Astrocyte (in vitro differentiated cells and primary cell): ENCODE data around the gene ZNF467. TPM values are rescaled to one million over a fixed set of nuclear protein-coding genes. Genes with fewer than 3 reads are reported as not detected.

Experiments
- DNase-seq: peaks from one replicate; pipeline ENCODE4 v3.0.0-alpha.2; 2010; ENCODE audit warnings: low read depth
- FAIRE-seq: peaks from 2 replicates; lab custom pipeline; 2011; peaks lifted over from hg19 to GRCh38; lab: Jason Lieb, UNC
- H2AFZ ChIP-seq: 2 replicates; pipeline ENCODE4 v1.6.0; 2012; ENCODE audit warnings: low read depth, low read length, inconsistent platforms
- H3K27ac ChIP-seq: 2 replicates; pipeline ENCODE4 v1.5.1; 2011; ENCODE audit warnings: low read depth, low read length, inconsistent platforms
- H3K27me3 ChIP-seq: 2 replicates; pipeline ENCODE4 v1.6.0; 2011; ENCODE audit warnings: low read length, inconsistent platforms; ENCODE audit not compliant: insufficient read depth
- H3K36me3 ChIP-seq: 2 replicates; pipeline ENCODE4 v1.5.1; 2011; ENCODE audit warnings: low read length, inconsistent platforms; ENCODE audit not compliant: insufficient read depth
- H3K4me1 ChIP-seq: 2 replicates; pipeline ENCODE4 v1.5.1; 2011; ENCODE audit warnings: low read length, inconsistent platforms; ENCODE audit not compliant: insufficient read depth
- H3K4me2 ChIP-seq: 2 replicates; pipeline ENCODE4 v1.6.0; 2012; ENCODE audit warnings: low read length, inconsistent platforms
- H3K4me3 ChIP-seq: 2 replicates; pipeline ENCODE4 v1.5.1; 2011; ENCODE audit warnings: low read depth, mild to moderate bottlenecking, low read length, inconsistent platforms; ENCODE audit not compliant: insufficient read depth
- H3K79me2 ChIP-seq: 2 replicates; pipeline ENCODE4 v1.6.0; 2012; ENCODE audit warnings: mild to moderate bottlenecking, low read length, inconsistent platforms; ENCODE audit not compliant: insufficient read depth
- H3K9ac ChIP-seq: 2 replicates; pipeline ENCODE4 v1.6.0; 2012; ENCODE audit warnings: mild to moderate bottlenecking, low read length, inconsistent platforms
- H3K9me3 ChIP-seq: 2 replicates; pipeline ENCODE4 v1.5.1; 2012; ENCODE audit warnings: low read depth, mild to moderate bottlenecking, low read length, inconsistent platforms; ENCODE audit not compliant: insufficient read depth
- H4K20me1 ChIP-seq: 2 replicates; pipeline ENCODE4 v1.6.0; 2012; ENCODE audit warnings: low read length, inconsistent platforms; ENCODE audit not compliant: insufficient read depth
- H3K27ac Mint-ChIP-seq: one replicate; pipeline ENCODE4 v1.8.0; 2021; ENCODE audit warnings: mild to moderate bottlenecking, mixed read lengths; ENCODE audit not compliant: unreplicated experiment
- H3K27me3 Mint-ChIP-seq: one replicate; pipeline ENCODE4 v1.8.0; 2021; ENCODE audit warnings: low read depth, mixed read lengths; ENCODE audit not compliant: unreplicated experiment
- H3K36me3 Mint-ChIP-seq: one replicate; pipeline ENCODE4 v1.8.0; 2021; ENCODE audit warnings: low read depth, mixed read lengths; ENCODE audit not compliant: unreplicated experiment
- H3K4me1 Mint-ChIP-seq: one replicate; pipeline ENCODE4 v1.8.0; 2021; ENCODE audit warnings: low read depth, mixed read lengths; ENCODE audit not compliant: unreplicated experiment
- H3K4me3 Mint-ChIP-seq: one replicate; pipeline ENCODE4 v1.8.0; 2021; ENCODE audit warnings: mild to moderate bottlenecking, moderate library complexity, mixed read lengths; ENCODE audit not compliant: unreplicated experiment
- H3K9me3 Mint-ChIP-seq: one replicate; pipeline ENCODE4 v1.8.0; 2021; ENCODE audit warnings: mild to moderate bottlenecking, mixed read lengths; ENCODE audit not compliant: unreplicated experiment
- EZH2 ChIP-seq: IDR thresholded peaks from 2 replicates; pipeline ENCODE4 v1.6.1; 2012; ENCODE audit warnings: mild to moderate bottlenecking, low read length, inconsistent platforms; ENCODE audit not compliant: insufficient read depth
- total RNA-seq: library from RNA; stranded (reverse); gene quantifications from 2 replicates; pipeline ENCODE4 v1.2.1, GENCODE V29; 2021
- TF ChIP-seq, protein P1 (sequence below): IDR thresholded peaks from 2 replicates; pipeline ENCODE4 v1.5.1; 2011; ENCODE audit warnings: low read depth, mild to moderate bottlenecking, inconsistent platforms, low read length, moderate library complexity; ENCODE audit not compliant: insufficient read depth

Gene ZNF467
- total RNA-seq, 1 donor from 2014 or later: 16.6 TPM

DNA sequence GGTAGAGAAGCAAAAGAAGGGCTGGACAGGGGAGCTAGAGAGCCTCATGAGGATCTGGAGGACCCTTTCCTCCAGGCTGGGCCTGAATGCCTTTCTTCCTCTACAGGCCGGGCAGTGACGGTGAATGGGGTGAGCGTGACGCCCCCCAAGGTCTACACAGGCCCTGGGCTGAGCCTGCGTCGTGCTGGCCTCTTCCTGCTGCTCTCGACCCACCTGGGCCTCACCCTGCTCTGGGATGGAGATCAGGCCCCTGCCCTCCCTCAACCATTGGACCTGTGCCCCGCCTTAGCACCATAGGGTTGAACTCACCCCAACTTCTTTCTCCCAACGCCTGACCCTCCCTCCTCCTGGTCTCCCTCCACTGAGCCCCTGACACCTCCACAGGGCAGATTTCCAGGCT, 12.6 kb upstream of the ZNF467 start:
- Histone ChIP-seq H4K20me1 (no peaks in the 10 kb centered on the region), H3K4me1 (no peaks in the 10 kb centered on the region), H3K9me3 (no peaks in the 10 kb centered on the region), H3K36me3 (no peaks in the 10 kb centered on the region), H2AFZ (no peak overlapping the region), H3K9ac (no peak overlapping the region), H3K79me2 (no peaks in the 10 kb centered on the region), H3K4me3 (no peak overlapping the region), H3K27ac (no peak overlapping the region), H3K4me2 (no peak overlapping the region), H3K27me3 (peaks cover 13% of the 10 kb centered on the region)
- Mint-ChIP-seq H3K4me3 (no peak overlapping the region), H3K9me3 (no peaks in the 10 kb centered on the region), H3K36me3 (no peaks in the 10 kb centered on the region), H3K4me1 (no peaks in the 10 kb centered on the region), H3K27ac (no peak overlapping the region), H3K27me3 (peaks cover 73% of the 10 kb centered on the region)
- no peak for DNase-seq
- TF ChIP-seq, protein P1, sequence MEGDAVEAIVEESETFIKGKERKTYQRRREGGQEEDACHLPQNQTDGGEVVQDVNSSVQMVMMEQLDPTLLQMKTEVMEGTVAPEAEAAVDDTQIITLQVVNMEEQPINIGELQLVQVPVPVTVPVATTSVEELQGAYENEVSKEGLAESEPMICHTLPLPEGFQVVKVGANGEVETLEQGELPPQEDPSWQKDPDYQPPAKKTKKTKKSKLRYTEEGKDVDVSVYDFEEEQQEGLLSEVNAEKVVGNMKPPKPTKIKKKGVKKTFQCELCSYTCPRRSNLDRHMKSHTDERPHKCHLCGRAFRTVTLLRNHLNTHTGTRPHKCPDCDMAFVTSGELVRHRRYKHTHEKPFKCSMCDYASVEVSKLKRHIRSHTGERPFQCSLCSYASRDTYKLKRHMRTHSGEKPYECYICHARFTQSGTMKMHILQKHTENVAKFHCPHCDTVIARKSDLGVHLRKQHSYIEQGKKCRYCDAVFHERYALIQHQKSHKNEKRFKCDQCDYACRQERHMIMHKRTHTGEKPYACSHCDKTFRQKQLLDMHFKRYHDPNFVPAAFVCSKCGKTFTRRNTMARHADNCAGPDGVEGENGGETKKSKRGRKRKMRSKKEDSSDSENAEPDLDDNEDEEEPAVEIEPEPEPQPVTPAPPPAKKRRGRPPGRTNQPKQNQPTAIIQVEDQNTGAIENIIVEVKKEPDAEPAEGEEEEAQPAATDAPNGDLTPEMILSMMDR: no peak
- no peak for TF ChIP-seq EZH2
- FAIRE-seq: no peak

DNA sequence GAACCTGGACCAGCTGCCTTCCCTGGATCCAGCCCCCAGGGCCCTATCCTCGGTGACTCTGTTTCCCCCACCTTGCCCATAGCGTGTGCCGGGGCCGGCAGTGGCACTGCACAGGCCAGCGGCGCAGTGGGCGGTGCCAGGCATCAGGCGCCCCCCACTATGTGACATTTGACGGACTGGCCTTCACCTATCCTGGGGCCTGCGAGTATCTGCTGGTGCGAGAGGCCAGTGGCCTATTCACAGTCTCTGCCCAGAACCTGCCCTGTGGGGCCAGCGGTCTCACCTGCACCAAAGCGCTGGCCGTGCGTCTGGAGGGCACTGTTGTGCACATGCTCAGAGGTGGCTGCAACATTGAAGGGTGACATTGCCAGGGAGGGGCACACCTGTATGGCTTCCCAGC, 12.0 kb upstream of the ZNF467 start:
- Histone ChIP-seq H3K4me1 (no peaks in the 10 kb centered on the region), H3K36me3 (no peaks in the 10 kb centered on the region), H3K9ac (no peak overlapping the region), H3K27ac (no peak overlapping the region), H2AFZ (no peak overlapping the region), H3K4me3 (no peak overlapping the region), H4K20me1 (no peaks in the 10 kb centered on the region), H3K9me3 (no peaks in the 10 kb centered on the region), H3K4me2 (no peak overlapping the region), H3K79me2 (no peaks in the 10 kb centered on the region), H3K27me3 (peaks cover 13% of the 10 kb centered on the region)
- Mint-ChIP-seq H3K27me3 (peaks cover 69% of the 10 kb centered on the region), H3K27ac (no peak overlapping the region), H3K4me1 (no peaks in the 10 kb centered on the region), H3K9me3 (no peaks in the 10 kb centered on the region), H3K4me3 (no peak overlapping the region), H3K36me3 (no peaks in the 10 kb centered on the region)
- DNase-seq (no peak), FAIRE-seq (no peak)
- TF ChIP-seq EZH2: no peak
- TF ChIP-seq, protein P1: no peak

DNA sequence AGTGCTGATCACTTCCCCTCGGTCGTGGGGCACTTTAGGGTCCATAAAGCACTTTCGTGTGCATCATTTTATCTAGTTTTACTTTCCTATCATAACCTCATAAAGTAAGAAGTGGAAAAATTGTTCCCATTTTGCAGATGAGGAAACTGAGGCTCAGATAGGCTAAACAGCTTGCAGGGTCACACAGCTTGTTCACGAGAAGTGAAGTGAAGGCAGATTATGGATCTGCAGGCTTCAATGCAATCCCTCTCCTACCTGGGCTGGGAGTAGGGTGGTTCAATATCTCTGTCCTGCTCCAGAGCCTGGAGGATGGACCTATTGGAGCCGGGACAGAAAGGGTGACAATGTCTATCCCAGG, 10.8 kb upstream of the ZNF467 start:
- H3K27ac Mint-ChIP-seq: no peak overlapping the region
- H3K9me3 Mint-ChIP-seq: no peaks in the 10 kb centered on the region

More for the DNA sequence above, 10.8 kb upstream of the ZNF467 start:
- Histone ChIP-seq H3K9me3 (no peaks in the 10 kb centered on the region), H3K79me2 (no peaks in the 10 kb centered on the region), H3K27me3 (peaks cover 10% of the 10 kb centered on the region), H2AFZ (no peak overlapping the region), H3K4me1 (no peaks in the 10 kb centered on the region), H3K9ac (no peak overlapping the region), H3K4me2 (no peak overlapping the region), H3K4me3 (no peak overlapping the region), H3K36me3 (no peaks in the 10 kb centered on the region), H3K27ac (no peak overlapping the region), H4K20me1 (no peaks in the 10 kb centered on the region)
- no peak for FAIRE-seq
- Mint-ChIP-seq H3K4me3 (no peak overlapping the region), H3K4me1 (no peaks in the 10 kb centered on the region), H3K36me3 (no peaks in the 10 kb centered on the region), H3K27me3 (peaks cover 68% of the 10 kb centered on the region)
- no peak for DNase-seq
- TF ChIP-seq EZH2: no peak
- TF ChIP-seq, protein P1: no peak
